Adrenal gland (tissue), 5 donors: ENCODE measurements around the gene DTX1.

Source experiments
- CTCF ChIP-seq, 6 experiments: fragments of 450-650 bp in 4 of 6; fragments of 200-600 bp in 2 of 6; sonication (generic) in 1 of 6; IDR thresholded peaks; 1 replicate in 5 of 6; 2 replicates in 1 of 6; pipeline versions ENCODE4 v1.5.1 to v1.8.0; 2016 to 2021; ENCODE audit warnings: antibody characterized with exemption in 6 of 6, mild to moderate bottlenecking in 2 of 6, moderate library complexity in 1 of 6
- POLR2A ChIP-seq, 2 donors: fragments of 450-650 bp; IDR thresholded peaks; one replicate each; pipeline ENCODE4 v1.6.1; 2017; ENCODE audit warnings: antibody characterized with exemption in 2 of 2, mild to moderate bottlenecking in 2 of 2, moderate library complexity in 1 of 2
- donor health status: DM: no; HTN: no; CAD: no.

GRCh38 chr12:113133036-113133435 lies 76.5 kb downstream of the DTX1 start:
- TF ChIP-seq CTCF (IDR thresholded peaks at IDR 0.05) (no peak), POLR2A (IDR thresholded peaks at IDR 0.05) (no peak)
